ENCODE measurements around the gene KCNMA1.

KCNMA1 gene

GRCh38 chr10:77496941-77497420, 140.6 kb downstream of the KCNMA1 start:
- Histone ChIP-seq H3K4me1 (ENCODE audit: control insufficient read depth, low read depth, low read length) (peaks cover 7% of the 10 kb centered on the region), H3K27ac (ENCODE audit: low read length) (no peak overlapping the region), H3K9ac (ENCODE audit: low read length) (no peak overlapping the region), H3K9me3 (ENCODE audit: control insufficient read depth, low read depth, low read length) (no peaks in the 10 kb centered on the region), H3K4me3 (ENCODE audit: low read length) (no peak overlapping the region), H3K36me3 (ENCODE audit: control insufficient read depth, low read depth, low read length) (no peaks in the 10 kb centered on the region), H3K27me3 (ENCODE audit: control insufficient read depth, insufficient read depth, low read length) (no peaks in the 10 kb centered on the region)

- Histone ChIP-seq H3K27me3 (ENCODE audit: control insufficient read depth, insufficient read depth, low read length) (no peaks in the 10 kb centered on the region), H3K4me1 (ENCODE audit: control insufficient read depth, low read depth, low read length) (peaks cover 7% of the 10 kb centered on the region), H3K36me3 (ENCODE audit: control insufficient read depth, low read depth, low read length) (no peaks in the 10 kb centered on the region), H3K27ac (ENCODE audit: low read length) (no peak overlapping the region), H3K9me3 (ENCODE audit: control insufficient read depth, low read depth, low read length) (no peaks in the 10 kb centered on the region), H3K4me3 (ENCODE audit: low read length) (no peak overlapping the region), H3K9ac (ENCODE audit: low read length) (no peak overlapping the region)
Measured at GRCh38 chr10:77494756-77495541, 142.7 kb downstream of the KCNMA1 start.

GRCh38 chr10:77494327-77494726, 143.3 kb downstream of the KCNMA1 start:
- Histone ChIP-seq H3K36me3 (ENCODE audit: control insufficient read depth, low read depth, low read length) (no peaks in the 10 kb centered on the region), H3K4me1 (ENCODE audit: control insufficient read depth, low read depth, low read length) (peaks cover 7% of the 10 kb centered on the region), H3K27me3 (ENCODE audit: control insufficient read depth, insufficient read depth, low read length) (no peaks in the 10 kb centered on the region), H3K9me3 (ENCODE audit: control insufficient read depth, low read depth, low read length) (no peaks in the 10 kb centered on the region), H3K27ac (ENCODE audit: low read length) (no peak overlapping the region), H3K4me3 (ENCODE audit: low read length) (no peak overlapping the region), H3K9ac (ENCODE audit: low read length) (no peak overlapping the region)

DNA sequence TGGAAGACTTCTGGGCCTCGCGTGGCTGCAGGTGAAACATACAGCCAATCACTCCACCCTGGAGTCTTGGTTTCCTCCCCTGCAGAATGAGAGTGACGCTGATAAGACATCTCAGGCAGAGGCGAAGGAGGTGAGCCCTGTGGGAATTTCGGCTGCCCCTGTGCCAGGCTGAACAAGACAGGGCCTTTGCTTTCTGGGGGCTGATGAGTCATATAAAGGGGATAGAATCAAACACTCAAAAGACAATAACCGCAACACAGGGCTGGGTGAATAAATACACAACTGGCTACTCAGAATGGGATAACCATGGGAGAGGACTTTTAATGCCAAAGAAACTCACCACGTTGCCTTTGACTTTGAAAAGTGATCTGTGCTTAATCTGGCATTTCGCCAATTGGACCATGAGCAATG, 143.8 kb downstream of the KCNMA1 start:
- Histone ChIP-seq H3K9me3 (ENCODE audit: control insufficient read depth, low read depth, low read length) (no peaks in the 10 kb centered on the region), H3K9ac (ENCODE audit: low read length) (no peak overlapping the region), H3K27me3 (ENCODE audit: control insufficient read depth, insufficient read depth, low read length) (no peaks in the 10 kb centered on the region), H3K4me3 (ENCODE audit: low read length) (no peak overlapping the region), H3K36me3 (ENCODE audit: control insufficient read depth, low read depth, low read length) (no peaks in the 10 kb centered on the region), H3K27ac (ENCODE audit: low read length) (no peak overlapping the region), H3K4me1 (ENCODE audit: control insufficient read depth, low read depth, low read length) (peaks cover 7% of the 10 kb centered on the region)

DNA sequence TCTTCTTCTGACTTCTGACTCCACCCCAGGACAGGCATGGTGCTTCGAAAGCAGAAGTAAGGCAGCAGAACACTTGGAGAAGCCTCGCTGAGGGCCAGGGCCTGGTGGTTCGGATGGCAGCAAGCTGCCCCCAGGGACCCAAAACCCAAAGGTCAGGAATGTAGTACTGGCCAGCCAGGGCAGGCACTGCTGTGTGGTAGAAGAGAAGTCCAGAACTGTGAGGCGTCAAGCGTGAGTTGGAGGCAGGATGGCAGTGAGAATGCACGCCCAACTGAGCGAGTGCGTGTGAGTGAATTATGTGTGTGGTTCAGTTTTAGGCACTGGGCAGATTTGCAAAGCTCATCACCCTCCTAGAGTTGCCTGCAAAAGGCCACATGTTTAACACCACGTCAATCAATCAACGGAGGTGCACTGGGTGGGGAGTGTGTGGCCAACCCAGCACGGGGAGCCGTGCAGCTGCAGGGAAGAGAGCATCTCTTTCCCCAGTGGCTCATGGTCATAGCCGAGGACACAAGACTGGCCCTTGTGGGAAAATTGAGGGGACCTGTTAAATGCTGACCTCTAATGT, 144.3 kb downstream of the KCNMA1 start:
- Histone ChIP-seq H3K4me3 (ENCODE audit: low read length) (no peak overlapping the region), H3K9ac (ENCODE audit: low read length) (no peak overlapping the region), H3K9me3 (ENCODE audit: control insufficient read depth, low read depth, low read length) (no peaks in the 10 kb centered on the region), H3K27me3 (ENCODE audit: control insufficient read depth, insufficient read depth, low read length) (no peaks in the 10 kb centered on the region), H3K4me1 (ENCODE audit: control insufficient read depth, low read depth, low read length) (peaks cover 7% of the 10 kb centered on the region), H3K27ac (ENCODE audit: low read length) (no peak overlapping the region), H3K36me3 (ENCODE audit: control insufficient read depth, low read depth, low read length) (no peaks in the 10 kb centered on the region)

- Histone ChIP-seq H3K36me3 (ENCODE audit: control insufficient read depth, low read depth, low read length) (no peaks in the 10 kb centered on the region), H3K9ac (ENCODE audit: low read length) (no peak overlapping the region), H3K27me3 (ENCODE audit: control insufficient read depth, insufficient read depth, low read length) (no peaks in the 10 kb centered on the region), H3K4me3 (ENCODE audit: low read length) (no peak overlapping the region), H3K9me3 (ENCODE audit: control insufficient read depth, low read depth, low read length) (no peaks in the 10 kb centered on the region), H3K27ac (ENCODE audit: low read length) (no peak overlapping the region), H3K4me1 (ENCODE audit: control insufficient read depth, low read depth, low read length) (peaks cover 6% of the 10 kb centered on the region)
Measured at GRCh38 chr10:77492368-77492994, 145.1 kb downstream of the KCNMA1 start.

GRCh38 chr10:77490534-77491314, 146.9 kb downstream of the KCNMA1 start:
- Histone ChIP-seq H3K4me3 (ENCODE audit: low read length) (no peak overlapping the region), H3K4me1 (ENCODE audit: control insufficient read depth, low read depth, low read length) (no peaks in the 10 kb centered on the region), H3K27me3 (ENCODE audit: control insufficient read depth, insufficient read depth, low read length) (no peaks in the 10 kb centered on the region), H3K9ac (ENCODE audit: low read length) (no peak overlapping the region), H3K9me3 (ENCODE audit: control insufficient read depth, low read depth, low read length) (no peaks in the 10 kb centered on the region), H3K27ac (ENCODE audit: low read length) (no peak overlapping the region), H3K36me3 (ENCODE audit: control insufficient read depth, low read depth, low read length) (no peaks in the 10 kb centered on the region)

- H3K27me3 ChIP-seq (ENCODE audit: control insufficient read depth, insufficient read depth, low read length) = no peaks in the 10 kb centered on the region
- no peak overlapping the region for H3K9ac ChIP-seq (ENCODE audit: low read length)
- no peaks in the 10 kb centered on the region for H3K36me3 ChIP-seq (ENCODE audit: control insufficient read depth, low read depth, low read length)
- no peaks in the 10 kb centered on the region for H3K9me3 ChIP-seq (ENCODE audit: control insufficient read depth, low read depth, low read length)
- H3K27ac ChIP-seq (ENCODE audit: low read length) = no peak overlapping the region
- no peaks in the 10 kb centered on the region for H3K4me1 ChIP-seq (ENCODE audit: control insufficient read depth, low read depth, low read length)
- no peak overlapping the region for H3K4me3 ChIP-seq (ENCODE audit: low read length)
Measured at GRCh38 chr10:77486517-77486916, 151.1 kb downstream of the KCNMA1 start.

- Histone ChIP-seq H3K27ac (ENCODE audit: low read length) (no peak overlapping the region), H3K4me3 (ENCODE audit: low read length) (no peak overlapping the region), H3K27me3 (ENCODE audit: control insufficient read depth, insufficient read depth, low read length) (no peaks in the 10 kb centered on the region), H3K9me3 (ENCODE audit: control insufficient read depth, low read depth, low read length) (no peaks in the 10 kb centered on the region), H3K9ac (ENCODE audit: low read length) (no peak overlapping the region), H3K4me1 (ENCODE audit: control insufficient read depth, low read depth, low read length) (no peaks in the 10 kb centered on the region), H3K36me3 (ENCODE audit: control insufficient read depth, low read depth, low read length) (no peaks in the 10 kb centered on the region)
Measured at GRCh38 chr10:77485847-77486246, 151.8 kb downstream of the KCNMA1 start.

DNA sequence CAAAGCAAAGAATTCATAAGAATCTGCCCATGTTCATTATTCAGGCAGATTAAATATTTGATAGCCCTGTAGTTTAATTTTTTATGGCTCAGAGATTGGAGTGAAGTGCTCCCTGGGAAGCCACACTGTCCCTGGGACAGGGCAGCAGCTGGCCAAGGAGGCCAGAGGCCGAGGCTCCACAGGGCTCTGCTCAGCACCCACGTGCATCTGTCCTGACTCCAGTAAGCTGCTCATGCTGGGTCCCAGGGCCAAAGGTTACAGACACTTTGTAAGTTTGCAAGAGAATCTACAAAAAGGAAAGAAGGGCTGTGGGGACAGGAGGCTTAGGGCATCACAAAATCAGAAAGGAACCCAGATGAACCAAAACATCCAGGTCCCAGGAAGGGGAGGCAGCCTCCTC, 155.5 kb downstream of the KCNMA1 start:
- no peak overlapping the region for H3K4me3 ChIP-seq (ENCODE audit: low read length)
- no peaks in the 10 kb centered on the region for H3K4me1 ChIP-seq (ENCODE audit: control insufficient read depth, low read depth, low read length)
- H3K36me3 ChIP-seq (ENCODE audit: control insufficient read depth, low read depth, low read length) = no peaks in the 10 kb centered on the region
- H3K9ac ChIP-seq (ENCODE audit: low read length) = no peak overlapping the region
- no peaks in the 10 kb centered on the region for H3K27me3 ChIP-seq (ENCODE audit: control insufficient read depth, insufficient read depth, low read length)
- no peaks in the 10 kb centered on the region for H3K9me3 ChIP-seq (ENCODE audit: control insufficient read depth, low read depth, low read length)
- H3K27ac ChIP-seq (ENCODE audit: low read length) = no peak overlapping the region

- Histone ChIP-seq H3K36me3 (ENCODE audit: control insufficient read depth, low read depth, low read length) (no peaks in the 10 kb centered on the region), H3K4me3 (ENCODE audit: low read length) (no peak overlapping the region), H3K9me3 (ENCODE audit: control insufficient read depth, low read depth, low read length) (no peaks in the 10 kb centered on the region), H3K27ac (ENCODE audit: low read length) (no peak overlapping the region), H3K9ac (ENCODE audit: low read length) (no peak overlapping the region), H3K27me3 (ENCODE audit: control insufficient read depth, insufficient read depth, low read length) (no peaks in the 10 kb centered on the region), H3K4me1 (ENCODE audit: control insufficient read depth, low read depth, low read length) (no peaks in the 10 kb centered on the region)
Measured at GRCh38 chr10:77479586-77479985, 158.0 kb downstream of the KCNMA1 start.

Measured in iPS-18a (cell line).